ENCODE measurements around the gene GRIA3.

- no peak for TF ChIP-seq CTCF (IDR thresholded peaks at IDR 0.05; ENCODE audit: borderline replicate concordance, extremely low read depth, low read length, poor library complexity, severe bottlenecking)
- no peak for TF ChIP-seq EZH2 (IDR thresholded peaks at IDR 0.05; ENCODE audit: borderline replicate concordance, low read depth, low read length, severe bottlenecking)
Observed at GRCh38 chrX:123159403-123159802, 24.7 kb upstream of the GRIA3 start.

Measured in DND-41 (cell line).